Epithelial cell of esophagus (primary cell): Measurements from ENCODE around the gene COP1.

ENCODE experiments used
- DNase-seq: peaks from one replicate; pipeline ENCODE4 v3.0.0; 2010; ENCODE audit warnings: low read depth
- H3K4me3 ChIP-seq: 2 replicates; pipeline ENCODE4 v1.5.1; 2011; ENCODE audit warnings: mild to moderate bottlenecking, low read length, control low read depth
- TF ChIP-seq, protein P1 (sequence below): IDR thresholded peaks from 2 replicates; pipeline ENCODE4 v1.5.1; 2011; ENCODE audit warnings: low read depth, mild to moderate bottlenecking, low read length, control low read depth, inconsistent platforms; ENCODE audit not compliant: insufficient read depth; ENCODE audit errors: missing control alignments

COP1 gene

DNA sequence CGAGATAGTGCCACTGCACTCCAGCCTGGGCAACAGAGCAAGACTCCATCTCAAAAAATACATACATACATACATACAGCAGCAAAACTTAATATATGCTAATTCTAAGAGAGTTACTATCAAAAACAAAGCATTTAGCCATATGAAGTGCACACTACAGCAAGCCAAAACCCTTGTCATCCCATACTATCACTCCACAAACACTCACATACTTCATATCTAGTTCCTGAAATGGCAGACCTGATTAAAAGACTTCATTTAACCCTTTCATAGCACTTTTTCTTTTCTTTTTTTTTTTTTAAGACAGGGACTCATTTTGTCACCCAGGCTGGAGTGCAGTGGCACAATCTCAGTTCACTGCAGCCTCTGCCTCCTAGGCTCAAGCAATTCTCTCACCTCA lies 65.6 kb downstream of the COP1 start:
- no peak overlapping the region for H3K4me3 ChIP-seq
- no peak for DNase-seq
- TF ChIP-seq, protein P1, sequence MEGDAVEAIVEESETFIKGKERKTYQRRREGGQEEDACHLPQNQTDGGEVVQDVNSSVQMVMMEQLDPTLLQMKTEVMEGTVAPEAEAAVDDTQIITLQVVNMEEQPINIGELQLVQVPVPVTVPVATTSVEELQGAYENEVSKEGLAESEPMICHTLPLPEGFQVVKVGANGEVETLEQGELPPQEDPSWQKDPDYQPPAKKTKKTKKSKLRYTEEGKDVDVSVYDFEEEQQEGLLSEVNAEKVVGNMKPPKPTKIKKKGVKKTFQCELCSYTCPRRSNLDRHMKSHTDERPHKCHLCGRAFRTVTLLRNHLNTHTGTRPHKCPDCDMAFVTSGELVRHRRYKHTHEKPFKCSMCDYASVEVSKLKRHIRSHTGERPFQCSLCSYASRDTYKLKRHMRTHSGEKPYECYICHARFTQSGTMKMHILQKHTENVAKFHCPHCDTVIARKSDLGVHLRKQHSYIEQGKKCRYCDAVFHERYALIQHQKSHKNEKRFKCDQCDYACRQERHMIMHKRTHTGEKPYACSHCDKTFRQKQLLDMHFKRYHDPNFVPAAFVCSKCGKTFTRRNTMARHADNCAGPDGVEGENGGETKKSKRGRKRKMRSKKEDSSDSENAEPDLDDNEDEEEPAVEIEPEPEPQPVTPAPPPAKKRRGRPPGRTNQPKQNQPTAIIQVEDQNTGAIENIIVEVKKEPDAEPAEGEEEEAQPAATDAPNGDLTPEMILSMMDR = no peak

- DNase-seq = no peak
- H3K4me3 ChIP-seq = no peak overlapping the region
- TF ChIP-seq, protein P1 = no peak
Measured at GRCh38 chr1:176136891-176137290, 70.2 kb downstream of the COP1 start.

DNA sequence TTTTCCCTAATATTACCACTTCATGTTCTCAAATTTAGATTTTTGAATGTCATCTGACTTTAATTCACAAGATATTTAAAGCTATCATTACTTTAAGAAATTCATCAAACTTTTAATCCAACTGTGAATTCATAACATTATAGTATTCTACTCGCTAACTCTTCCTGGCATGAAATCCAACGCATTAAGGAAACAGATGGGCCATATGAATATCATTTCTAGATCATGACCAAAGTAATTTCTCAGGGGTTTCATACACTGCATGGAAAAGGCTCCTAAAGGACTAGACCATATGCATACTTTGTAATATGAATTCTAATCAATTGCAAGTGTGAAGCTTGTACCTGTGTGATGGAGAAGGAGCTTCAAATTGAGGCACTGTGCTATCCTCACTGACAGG lies 72.4 kb downstream of the COP1 start:
- no peak for DNase-seq
- TF ChIP-seq, protein P1 = no peak
- no peak overlapping the region for H3K4me3 ChIP-seq

- no peak for DNase-seq
- TF ChIP-seq, protein P1 = no peak
- H3K4me3 ChIP-seq = no peak overlapping the region
Measured at GRCh38 chr1:176122282-176122681, 84.8 kb downstream of the COP1 start.

DNA sequence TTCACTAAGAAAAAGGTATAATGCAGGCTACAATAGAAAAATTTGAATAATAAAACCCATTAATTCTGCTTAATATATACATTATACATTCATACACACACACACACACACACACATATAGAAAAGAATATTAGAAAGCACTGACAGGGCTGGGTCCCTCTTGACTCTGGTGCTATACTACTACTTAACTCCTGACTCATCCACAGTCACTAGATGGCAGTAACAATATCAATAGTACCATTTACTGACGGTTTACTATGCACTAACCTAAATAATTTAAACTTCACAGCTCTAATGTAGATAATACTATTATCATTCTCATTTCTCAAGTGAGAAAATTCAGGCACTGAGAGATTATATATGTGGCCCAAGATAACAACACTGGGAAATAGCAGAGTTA lies 87.5 kb downstream of the COP1 start:
- DNase-seq = peak; percentile 40
- TF ChIP-seq, protein P1 = peak; percentile 26
- H3K4me3 ChIP-seq = no peak overlapping the region

GRCh38 chr1:176118985-176119384 lies 88.1 kb downstream of the COP1 start:
- DNase-seq = no peak
- no peak overlapping the region for H3K4me3 ChIP-seq
- TF ChIP-seq, protein P1 = no peak

- no peak overlapping the region for H3K4me3 ChIP-seq
- peak; percentile 84 for DNase-seq
Measured at GRCh38 chr1:176111835-176112234, 95.3 kb downstream of the COP1 start.

More at GRCh38 chr1:176111835-176112234, 95.3 kb downstream of the COP1 start:
- TF ChIP-seq, protein P1 = no peak
